HL-60/S4 treated with retinoic acid at 250 ng/mL for 4 days and 3 days (cell line): ENCODE results near the gene CSMD2.
"Not testable (repeated sequence)": the region's sequence is repeated elsewhere in the genome, so short reads cannot be mapped to it uniquely, and the experiment has no call there.

ENCODE experiments used
- in situ Hi-C: fragments of 300-500 bp; cut with MboI; formaldehyde crosslinking; loops from 2 replicates; pipeline ENCODE4 v1.7.0; 2022; ENCODE audit warnings: low sequenced_read_pairs

CSMD2 gene

GRCh38 chr1:34057347-34058130, 107.5 kb downstream of the CSMD2 start:
- in situ Hi-C loops = no loop called here

DNA sequence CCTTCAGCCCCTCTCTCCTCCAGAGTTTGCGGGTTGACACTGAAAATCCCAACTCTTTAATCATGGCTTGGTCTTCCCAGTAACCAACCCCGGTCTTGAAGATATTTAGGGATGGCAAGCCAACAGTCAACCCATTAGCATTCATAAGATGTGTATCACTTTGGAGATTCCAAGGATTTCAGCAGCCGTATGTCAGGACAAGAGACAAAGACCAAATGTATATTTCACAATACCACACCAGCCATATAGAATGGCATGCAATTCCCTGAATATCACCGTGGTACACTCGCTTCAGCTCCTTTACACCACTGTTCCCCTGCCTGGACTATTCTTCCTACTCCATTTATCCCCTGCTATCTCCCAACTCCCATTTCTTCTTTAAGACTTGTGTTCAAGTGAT, 109.2 kb downstream of the CSMD2 start:
- in situ Hi-C loops = no loop called here

GRCh38 chr1:34054920-34055319, 110.1 kb downstream of the CSMD2 start:
- in situ Hi-C loops = no loop called here

- in situ Hi-C loops = no loop called here
Observed at GRCh38 chr1:34053660-34054059, 111.4 kb downstream of the CSMD2 start.

GRCh38 chr1:34052565-34052964, 112.5 kb downstream of the CSMD2 start:
- in situ Hi-C loops = no loop called here

GRCh38 chr1:34050709-34051485, 114.1 kb downstream of the CSMD2 start:
- in situ Hi-C loops = no loop called here

- in situ Hi-C loops = no loop called here
Observed at GRCh38 chr1:34049994-34050393, 115.0 kb downstream of the CSMD2 start.

DNA sequence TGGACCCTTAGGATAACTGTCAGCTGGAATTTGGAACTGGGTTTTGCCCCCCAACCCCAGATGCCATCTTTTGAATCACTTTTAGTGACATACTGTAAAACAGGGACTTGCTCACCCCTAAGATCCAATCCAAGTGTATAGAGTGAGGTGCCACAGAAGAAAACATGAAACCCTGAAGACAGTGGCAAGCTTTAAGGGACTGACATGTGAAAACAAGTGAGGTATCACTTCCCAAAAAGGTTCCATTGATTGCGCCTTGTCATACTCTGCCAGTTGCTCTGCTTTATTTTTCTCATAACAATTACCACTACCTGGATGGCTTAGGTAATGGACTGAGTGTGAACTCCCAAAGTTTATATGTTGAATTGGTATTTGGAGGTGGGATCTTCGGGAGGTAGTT, 115.6 kb downstream of the CSMD2 start:
- in situ Hi-C loops = no loop called here

- in situ Hi-C loops = no loop called here
Observed at GRCh38 chr1:34037856-34038255, 127.2 kb downstream of the CSMD2 start.

- in situ Hi-C loops = no loop called here
Observed at GRCh38 chr1:34037109-34037508, 127.9 kb downstream of the CSMD2 start.

DNA sequence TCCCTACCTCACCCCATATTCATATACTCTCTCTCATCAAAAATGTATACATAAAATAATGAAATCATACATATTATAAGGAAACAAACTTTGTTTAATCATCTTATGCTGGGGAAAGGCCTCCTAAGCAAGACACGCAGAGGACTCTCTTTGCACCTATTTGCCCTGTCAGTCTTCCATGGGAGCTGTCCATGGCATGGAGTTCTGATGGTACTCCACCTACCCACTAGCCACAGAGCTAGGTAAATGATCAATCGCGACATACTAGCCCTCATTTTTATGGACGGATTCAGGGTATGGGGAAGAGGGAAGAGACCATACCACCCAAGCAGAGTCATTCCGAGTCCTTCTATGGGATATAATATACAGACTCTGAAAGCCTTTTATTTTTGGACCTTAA, 131.0 kb downstream of the CSMD2 start:
- in situ Hi-C loops = no loop called here

DNA sequence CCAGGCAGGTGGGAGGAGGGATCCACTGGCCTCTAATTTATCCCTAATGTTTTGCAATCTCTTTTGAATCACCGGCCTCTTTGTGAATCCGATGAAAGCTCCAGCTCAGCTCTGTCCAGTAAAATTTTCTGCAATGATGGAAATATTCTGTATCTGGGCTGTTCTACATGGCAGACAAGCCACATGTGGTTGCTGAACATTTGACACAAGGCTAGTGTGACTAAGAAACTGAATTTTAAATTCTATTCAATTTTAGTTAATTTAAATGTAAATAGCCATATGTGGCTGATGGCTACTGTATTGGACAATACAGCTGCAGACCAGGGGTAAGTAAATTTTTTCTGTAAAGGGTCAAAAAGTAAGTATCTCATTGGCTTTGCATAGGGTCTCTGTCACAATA, 135.1 kb downstream of the CSMD2 start:
- in situ Hi-C loops = no loop called here

DNA sequence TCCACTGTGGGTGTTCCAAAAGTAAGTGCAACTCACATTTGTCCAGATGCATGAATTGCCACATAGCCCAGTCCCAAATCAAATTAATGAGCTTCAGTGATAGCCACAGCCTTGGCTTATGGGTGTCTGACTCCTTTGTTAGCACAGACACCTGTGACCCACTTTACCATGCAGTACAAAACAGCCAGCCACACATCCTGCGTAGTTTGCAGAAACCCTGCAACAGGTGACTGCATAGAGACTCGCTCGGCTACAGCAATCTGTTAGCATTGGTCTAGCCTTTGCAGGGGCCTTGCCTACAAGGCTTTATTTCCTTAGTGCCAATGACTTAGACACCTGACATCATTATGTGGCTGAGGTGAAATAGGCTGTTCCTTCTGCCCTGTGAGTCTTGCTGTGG, 135.5 kb downstream of the CSMD2 start:
- in situ Hi-C loops = no loop called here

GRCh38 chr1:34028381-34029055, 136.5 kb downstream of the CSMD2 start:
- in situ Hi-C loops = no loop called here

DNA sequence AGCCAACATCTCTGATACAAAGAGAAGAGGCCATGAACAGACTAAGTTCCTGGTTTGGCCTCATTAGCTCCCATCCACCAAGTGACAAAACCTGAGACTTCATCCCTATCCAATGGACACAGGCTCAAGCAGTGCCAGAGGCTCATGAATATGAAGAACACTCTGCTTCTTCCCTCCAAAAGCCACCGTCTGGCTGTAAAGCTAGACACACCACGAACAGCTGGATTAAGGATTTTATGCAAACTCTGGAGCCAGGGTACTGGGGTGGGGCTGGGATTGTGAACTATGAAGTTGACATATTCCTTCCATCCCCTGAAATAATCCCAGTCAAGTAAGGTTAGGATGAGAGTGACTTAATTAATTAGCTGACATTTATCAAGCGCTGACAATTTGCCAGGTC, 139.4 kb downstream of the CSMD2 start:
- in situ Hi-C loops = no loop called here

GRCh38 chr1:34024485-34024884, 140.5 kb downstream of the CSMD2 start:
- in situ Hi-C loops = no loop called here

DNA sequence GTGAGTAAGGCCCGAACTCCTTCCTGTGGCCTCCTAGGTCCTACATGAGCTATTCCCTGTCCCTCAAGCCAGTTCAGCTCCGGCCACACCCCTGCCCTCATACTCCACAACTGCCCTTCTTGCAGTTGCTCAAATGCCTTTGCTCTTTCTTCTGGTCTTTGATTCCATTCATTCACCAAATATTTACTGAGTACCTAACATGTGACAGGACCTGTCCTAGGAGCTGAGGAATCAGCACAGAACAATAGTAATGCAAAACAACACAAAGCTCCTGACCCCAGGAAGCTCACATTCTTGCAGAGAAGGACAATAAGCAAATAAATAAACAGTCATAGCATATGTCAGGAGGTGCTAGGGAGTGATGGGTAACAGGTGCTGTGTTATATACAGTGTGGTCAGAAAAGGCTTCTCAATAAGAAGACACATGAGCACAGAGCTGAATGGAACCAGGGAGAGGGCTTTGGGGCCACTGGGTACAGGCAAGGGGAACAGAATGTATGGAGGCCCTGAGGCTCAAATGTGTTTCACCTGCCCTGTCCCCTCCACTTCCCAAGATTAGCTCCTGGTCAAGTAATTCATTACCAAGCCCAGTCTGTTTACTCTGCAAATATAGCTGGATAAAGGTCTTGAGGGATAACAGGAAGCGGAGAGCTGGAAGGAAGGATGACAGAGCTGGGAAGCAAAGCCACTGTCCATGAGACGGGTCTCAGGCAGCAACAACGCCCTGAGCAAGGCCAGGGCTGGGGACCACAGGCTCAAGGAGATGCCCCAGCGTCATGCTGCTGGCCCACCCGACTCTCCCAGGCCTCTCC, 145.1 kb downstream of the CSMD2 start:
- in situ Hi-C loops = no loop called here

DNA sequence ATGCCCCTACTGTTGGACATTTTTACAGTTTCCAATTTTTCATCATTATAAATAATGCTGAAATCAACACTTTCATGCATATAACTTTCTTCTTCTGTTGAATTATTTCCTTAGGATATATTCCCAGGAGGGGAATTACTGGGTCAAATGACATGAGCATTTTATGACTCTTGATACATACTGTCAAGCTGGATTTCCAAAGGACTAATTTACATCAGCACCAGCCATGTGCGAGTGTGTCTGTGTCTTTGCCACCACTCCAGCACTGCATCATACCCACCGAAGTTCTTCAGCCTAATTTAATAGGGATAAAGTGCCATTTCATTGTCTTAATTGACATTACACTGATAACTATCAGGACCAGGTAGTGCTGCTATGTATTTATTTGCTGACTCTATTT, 146.7 kb downstream of the CSMD2 start:
- in situ Hi-C loops = no loop called here

- in situ Hi-C loops = not testable (repeated sequence)
Observed at GRCh38 chr1:34016281-34016680, 148.7 kb downstream of the CSMD2 start.

- in situ Hi-C loops = no loop called here
Observed at GRCh38 chr1:34013958-34014737, 150.9 kb downstream of the CSMD2 start.
